HS-5 (cell line): ENCODE data around the gene STAG1.
"Not testable (repeated sequence)": the region's sequence is repeated elsewhere in the genome, so short reads cannot be mapped to it uniquely, and the experiment has no call there.

Experiments
- DNase-seq: peaks from one replicate; pipeline ENCODE4 v3.0.0-alpha.2; 2012; ENCODE audit warnings: low read depth

STAG1 gene

DNA sequence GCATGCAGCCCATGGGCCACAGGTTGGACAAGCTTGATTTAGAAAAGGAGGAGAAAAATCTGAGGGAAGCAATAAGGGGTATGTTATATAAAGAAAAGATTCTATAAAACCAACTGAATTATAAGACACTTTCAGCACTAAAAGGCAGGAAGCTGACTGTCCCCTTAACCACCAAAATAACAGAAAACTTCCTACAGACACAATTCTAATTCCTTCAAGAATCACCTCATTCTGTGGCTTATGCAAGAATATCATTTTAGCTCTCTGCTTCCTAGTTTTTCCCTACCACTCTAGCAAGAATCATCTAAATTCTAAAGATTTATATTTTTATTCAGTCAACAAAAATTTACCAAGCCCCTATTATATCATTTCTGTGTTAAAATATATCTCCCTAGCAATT lies 6.3 kb downstream of the STAG1 start:
- no peak for DNase-seq

DNA sequence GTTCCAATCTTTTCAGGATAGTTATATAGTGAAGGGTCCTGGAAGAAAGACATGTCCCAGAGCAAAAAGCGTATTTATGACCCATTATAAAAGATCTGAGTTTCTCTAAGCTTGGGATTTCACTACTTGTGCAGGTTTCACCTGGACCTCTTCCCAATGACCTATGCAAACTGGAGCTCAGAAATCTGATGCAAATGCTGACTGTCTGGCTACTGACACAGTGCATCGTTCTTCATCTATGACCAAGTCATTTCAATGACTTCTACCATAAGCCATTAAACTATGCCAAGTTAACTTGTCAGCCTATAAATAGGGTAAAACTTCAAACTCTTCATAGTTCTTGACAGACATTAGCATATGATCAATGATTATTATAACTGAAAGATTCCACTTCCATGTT lies 11.1 kb downstream of the STAG1 start:
- DNase-seq, result no peak

DNA sequence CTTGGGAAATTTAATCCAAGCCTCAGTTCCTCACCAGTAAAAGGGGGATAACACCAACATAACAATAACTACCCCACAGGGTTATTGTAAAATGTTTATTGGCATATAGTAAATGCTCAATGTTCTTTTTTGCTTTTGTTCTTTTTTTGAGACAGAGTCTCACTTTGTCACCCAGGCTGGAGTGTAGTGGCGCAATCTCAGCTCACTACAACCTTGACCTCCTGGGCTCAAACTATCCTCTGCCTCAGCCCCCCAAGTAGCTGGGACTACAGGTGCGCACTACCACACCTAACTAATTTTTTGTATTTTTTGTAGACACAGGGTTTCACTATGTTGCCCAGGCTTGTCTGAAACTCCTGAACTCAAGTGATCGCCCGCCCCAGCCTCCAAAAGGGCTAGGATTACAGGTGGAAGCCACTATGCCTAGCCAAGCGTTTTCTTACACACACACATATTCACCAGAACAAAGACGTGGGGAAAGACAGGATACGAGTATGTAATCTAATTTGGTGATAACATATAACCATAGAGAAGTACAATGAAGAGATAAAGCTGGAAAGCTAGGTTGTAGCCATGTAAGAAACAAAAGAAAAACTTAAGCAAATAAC lies 11.7 kb downstream of the STAG1 start:
- DNase-seq, result no peak

DNA sequence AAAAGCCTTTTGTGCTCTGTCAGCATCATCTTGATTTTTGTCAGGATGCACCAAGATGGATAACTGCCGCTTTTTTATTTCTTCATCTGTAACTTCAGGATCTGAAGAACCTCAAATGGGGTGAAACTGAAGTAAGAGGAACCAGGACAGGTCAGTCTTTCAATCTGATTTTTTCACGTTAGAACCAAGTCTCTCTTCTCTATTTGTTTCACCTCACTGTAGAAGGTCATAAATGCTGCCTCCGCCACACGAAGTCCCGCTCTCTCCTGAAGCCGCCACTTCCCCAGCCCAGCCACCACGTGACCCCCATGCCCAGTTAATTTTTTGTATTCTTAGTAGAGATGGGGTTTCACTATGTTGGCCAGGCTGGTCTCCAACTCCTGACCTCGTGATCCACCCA lies 15.2 kb downstream of the STAG1 start:
- DNase-seq, result not testable (repeated sequence)

DNA sequence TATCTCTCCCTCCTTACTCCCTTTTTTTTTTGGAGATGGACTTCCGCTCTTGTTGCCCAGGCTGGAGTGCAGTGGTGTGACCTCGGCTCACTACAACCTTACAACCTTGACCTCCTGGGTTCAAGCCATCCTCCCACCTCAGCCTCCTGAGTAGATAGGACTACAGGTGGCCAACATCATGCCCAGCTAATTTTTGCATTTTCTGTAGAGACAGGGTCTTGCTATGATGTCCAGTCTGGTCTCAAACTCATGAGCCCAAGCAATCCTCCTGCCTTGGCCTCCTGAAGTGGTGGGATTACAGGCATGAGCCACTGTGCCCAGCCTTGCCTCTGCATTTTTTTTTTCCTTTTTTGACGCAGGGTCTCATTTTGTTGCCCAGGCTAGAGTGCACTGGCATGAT lies 17.1 kb downstream of the STAG1 start:
- no peak for DNase-seq

DNA sequence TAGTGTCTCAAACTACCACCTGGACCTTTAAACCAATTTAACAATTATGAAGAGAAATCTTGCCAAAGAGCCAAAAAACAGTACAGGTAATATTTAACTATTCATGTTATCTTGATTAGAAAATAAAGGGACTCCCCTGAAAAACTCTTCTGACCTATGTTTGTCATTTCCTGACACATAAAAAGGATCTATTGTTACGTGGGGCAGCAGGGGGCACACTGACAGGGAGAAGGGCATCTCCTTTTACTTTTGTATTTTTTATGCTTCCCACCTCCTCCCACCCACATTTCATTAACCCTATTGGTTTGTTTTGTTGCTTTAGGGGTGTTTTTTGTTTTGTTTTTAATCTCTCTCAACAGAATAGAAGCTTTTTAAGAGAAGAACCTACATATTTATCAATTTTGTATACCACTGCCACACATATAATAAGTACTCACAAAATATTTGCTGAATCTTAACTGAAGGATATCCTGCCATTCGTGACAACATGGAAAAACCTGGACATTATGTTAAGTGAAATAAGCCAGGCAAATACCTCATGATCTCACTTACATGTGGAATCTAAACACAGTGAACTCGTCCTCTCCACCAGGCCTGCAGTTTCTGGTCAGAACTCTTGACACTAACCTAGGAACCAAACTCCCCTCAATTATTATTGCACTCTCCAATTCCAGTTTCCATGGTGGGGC lies 17.7 kb downstream of the STAG1 start:
- no peak for DNase-seq

DNA sequence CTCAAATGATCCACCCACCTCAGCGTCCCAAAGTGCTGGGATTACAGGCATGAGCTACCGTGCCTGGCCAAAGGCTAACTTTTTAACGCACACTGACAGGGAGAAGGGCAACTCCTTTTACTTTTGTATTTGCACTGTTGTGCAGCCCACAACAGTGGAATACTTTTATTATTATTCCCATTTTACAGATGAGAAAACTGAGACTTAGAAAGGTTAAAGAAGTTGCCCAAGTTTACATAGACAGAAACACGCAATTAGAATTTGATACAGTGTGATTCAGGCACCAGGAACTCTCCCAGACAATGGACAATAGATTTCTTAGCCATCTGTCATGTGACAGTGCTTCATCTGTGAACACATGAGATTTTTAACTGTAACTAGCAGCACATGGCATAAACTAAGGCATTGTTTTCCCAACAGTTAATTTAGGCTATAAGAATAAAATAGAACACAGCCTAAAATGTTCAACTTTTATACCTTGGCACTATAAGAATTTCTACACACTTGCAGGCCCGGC lies 18.8 kb downstream of the STAG1 start:
- DNase-seq, result no peak

DNA sequence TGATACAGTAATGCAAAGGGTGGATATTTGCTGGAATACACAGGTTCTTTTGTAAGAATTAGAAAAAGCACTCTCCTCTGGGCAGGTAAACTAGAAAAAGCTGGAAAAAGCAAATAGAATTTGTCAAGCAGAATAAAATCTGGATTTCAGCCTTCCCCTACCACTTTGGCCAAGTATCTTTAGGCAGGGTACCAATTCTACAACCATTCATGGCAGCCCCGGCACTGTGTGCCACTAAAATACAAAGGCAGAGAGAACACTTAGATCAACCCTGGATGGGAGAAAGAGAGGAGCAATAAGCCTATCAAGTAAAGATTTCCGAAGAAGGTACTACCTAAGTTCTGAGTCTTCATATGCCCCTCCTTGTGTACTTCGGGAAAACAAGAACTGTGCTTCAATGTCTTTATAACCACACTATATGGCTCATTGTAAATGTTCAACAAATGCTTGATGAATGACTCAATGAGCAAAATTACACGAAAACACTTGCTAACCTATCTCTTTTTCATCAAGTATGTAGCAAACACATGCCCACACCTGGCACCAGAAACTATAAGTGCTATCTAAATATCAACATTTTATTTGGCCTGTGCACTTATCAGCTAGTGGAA lies 20.8 kb downstream of the STAG1 start:
- DNase-seq, result no peak

DNA sequence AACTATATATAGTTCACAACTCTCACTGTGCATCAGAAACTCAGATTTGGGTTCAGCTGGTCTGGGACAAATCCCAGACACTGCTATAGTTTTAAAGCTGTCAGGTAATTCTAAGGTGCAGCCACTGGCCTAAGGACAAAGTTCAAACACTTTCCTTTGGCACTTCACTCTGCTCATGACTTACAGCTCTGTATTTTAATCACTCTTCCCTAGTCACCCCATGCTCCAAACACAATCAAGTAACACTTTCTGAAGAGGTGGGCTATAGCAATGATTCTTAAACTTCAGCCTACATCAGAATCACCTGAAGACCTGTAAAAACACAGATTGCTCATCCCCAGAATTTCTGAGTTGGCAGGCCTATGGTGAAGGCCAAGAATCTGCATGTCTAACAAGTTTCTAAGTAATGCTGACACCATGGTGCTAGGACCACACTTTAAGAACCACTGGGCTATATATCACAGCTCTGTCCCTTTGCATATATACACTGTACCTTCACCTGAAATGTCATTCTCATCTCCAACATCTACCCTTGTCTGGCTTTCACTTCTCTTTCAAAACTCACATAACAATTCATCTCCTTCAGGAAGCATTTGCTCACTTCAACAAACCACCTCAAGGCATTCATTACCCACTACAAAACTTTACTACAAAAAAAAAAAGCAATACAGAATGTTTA lies 21.4 kb downstream of the STAG1 start:
- no peak for DNase-seq

DNA sequence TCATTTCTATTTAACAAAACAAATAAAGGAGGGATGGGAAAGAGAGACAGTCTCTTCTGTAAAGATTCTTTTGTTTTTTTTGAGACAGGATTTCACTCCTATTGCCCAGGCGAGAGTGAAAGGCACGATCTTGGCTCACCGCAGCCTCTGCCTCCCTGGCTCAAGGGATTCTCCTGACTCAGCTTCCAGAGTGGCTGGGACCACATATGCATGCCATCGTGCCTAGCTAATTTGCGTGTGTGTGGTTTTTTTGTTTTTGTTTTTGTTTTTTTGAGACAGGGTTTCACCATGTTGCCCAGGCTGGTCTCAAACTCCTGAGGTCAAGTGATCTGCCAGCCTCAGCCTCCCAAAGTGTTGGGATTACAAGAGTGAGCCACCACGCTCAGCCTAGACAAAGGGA lies 23.3 kb downstream of the STAG1 start:
- DNase-seq, result no peak

DNA sequence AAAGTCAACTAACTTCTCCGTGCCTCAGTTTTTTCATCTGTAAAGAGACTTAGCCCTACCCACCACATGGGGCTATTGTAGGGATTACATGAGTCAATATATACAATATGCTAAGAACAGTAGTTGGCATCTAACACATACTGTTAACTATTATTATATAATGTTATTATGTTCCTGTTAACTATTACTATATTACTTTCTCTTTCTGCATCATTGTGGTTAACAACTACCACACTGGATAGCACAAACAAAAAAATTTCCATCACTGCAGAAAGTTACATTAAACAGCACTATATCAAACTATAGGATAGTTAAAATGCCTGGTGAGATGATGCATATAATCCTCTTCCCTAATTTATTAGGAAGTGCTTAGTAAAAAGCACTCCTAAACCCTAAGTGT lies 23.7 kb downstream of the STAG1 start:
- no peak for DNase-seq

DNA sequence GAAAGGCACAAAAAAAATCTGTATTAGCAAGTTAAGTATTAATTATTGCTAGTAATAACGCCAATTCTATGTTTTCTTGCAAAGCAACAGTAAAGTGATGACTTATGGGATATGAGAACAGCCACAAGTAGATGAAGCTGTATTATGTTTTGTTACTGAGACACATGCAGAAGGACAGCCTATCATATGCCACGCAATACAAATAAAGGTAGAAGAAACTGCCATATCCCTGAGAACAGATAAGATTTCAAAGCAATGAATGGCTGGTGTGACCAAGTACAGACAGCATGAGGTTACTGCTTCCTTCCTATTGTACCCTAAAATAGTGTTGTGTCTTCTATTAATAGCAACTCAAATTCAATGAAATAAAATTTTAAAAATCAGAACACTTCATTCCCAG lies 26.7 kb downstream of the STAG1 start:
- no peak for DNase-seq

DNA sequence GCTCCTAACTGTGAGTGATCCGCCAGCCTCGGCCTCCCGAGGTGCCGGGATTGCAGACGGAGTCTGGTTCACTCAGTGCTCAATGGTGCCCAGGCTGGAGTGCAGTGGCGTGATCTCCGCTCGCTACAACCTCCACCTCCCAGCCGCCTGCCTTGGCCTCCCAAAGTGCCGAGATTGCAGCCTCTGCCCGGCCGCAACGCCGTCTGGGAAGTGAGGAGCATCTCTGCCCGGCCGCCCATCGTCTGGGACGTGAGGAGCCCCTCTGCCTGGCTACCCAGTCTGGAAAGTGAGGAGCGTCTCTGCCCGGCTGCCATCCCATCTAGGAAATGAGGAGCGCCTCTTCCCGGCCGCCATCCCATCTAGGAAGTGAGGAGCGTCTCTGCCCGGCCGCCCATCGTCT lies 29.3 kb downstream of the STAG1 start:
- DNase-seq, result not testable (repeated sequence)

DNA sequence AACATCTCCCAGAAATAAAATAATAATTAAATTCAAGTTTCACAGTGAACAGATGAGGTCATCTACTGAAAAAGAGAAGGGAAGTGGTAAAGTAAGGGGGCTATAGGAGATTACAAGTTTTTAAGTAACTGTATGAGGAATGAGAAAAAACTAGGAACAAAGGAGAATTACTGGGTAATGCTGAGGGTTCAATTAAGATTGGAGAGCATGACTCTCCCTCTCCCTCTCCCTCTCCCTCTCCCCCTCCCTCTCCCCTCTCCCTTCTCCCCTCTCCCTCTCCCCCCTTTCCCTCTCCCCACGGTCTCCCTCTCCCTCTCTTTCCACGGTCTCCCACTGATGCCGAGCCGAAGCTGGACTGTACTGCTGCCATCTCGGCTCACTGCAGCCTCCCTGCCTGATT lies 29.8 kb downstream of the STAG1 start:
- not testable (repeated sequence) for DNase-seq

DNA sequence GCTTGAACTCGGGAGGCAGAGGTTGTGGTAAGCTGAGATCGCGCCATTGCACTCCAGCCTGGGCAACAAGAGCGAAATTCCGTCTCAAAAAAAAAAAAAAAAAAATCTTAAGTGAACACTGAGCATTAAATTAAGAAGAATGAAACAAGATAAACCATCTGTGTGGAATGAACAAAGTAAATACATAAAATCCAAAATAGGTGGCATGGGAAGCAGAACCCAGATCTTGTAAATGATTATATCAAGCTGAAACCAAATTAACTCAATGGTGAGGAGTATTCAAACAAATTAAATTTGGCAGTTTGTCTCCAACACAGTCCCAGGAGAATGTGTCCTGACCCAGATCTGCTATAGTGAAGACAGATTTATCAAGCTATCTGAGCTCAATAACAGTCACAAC lies 32.1 kb downstream of the STAG1 start:
- DNase-seq, result no peak

DNA sequence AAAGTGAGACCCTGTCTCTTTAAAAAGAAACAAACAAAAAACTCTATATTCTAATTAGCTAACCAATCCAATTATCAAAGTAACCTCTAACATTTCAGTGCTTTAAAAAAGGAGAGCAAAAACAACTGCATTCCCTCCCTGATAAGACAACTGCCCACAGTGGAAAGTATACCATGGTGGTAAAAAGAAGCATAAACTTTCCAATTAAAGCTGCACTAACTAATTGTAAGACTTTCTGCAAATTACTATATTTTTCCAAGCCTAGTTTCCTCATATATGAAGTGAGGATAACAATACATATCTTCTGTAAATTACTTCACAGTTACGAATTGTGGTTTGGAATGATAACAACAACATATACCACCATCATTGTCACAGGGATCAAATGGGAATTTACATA lies 35.5 kb downstream of the STAG1 start:
- no peak for DNase-seq

DNA sequence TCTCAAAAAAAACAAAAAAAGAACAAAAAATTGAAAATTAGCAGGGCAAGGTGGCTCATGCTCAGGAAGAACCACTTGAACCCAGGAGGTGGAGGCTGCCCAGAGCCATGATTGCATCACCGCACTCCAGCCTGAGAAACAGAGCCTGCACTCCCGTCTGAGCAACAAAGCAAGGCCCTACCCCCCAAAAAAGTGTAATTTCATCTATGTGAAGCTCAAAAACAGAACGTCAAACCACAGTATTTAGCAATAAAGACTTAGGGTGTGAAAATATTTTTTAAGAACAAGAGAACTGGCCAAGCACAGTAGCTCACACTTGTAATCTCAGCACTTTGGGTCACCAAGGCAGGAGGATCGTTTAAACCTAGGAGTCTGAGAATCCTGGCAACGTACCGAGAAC lies 38.2 kb downstream of the STAG1 start:
- no peak for DNase-seq

DNA sequence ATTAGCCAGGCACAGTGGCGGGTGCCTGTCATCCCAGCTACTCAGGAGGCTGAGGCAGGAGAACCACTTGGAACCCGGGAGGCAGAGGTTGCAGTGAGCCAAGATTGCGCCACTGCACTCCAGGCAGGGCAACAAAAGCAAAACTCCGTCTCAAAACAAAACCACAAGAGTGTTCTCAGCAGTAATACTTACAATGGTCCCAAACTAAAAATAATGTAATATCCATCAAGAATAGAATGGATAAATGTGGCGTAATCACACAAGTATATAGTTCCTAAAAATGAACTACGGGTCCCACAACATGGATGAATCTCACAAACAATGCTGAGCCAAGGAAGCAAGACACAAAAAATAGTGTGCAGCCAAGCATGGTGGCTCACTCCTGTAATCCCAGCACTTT lies 39.2 kb downstream of the STAG1 start:
- DNase-seq, result no peak

DNA sequence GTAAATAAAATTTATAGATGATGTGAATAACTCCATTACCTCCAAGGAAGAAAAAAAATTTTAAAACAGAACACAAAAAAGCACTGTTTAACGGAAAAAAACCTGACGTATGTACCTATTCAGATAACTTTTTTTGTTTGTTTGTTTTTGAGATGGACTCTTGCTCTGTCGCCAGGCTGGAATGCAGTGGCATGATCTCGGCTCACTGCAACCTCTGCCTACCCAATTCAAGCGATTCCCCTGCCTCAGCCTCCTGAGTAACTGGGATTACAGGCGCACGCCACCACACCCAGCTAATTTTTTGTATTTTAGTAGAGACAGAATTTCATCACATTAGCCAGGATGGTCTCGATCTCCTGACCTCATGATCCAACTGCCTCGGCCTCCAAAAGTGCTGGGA lies 40.3 kb downstream of the STAG1 start:
- not testable (repeated sequence) for DNase-seq

DNA sequence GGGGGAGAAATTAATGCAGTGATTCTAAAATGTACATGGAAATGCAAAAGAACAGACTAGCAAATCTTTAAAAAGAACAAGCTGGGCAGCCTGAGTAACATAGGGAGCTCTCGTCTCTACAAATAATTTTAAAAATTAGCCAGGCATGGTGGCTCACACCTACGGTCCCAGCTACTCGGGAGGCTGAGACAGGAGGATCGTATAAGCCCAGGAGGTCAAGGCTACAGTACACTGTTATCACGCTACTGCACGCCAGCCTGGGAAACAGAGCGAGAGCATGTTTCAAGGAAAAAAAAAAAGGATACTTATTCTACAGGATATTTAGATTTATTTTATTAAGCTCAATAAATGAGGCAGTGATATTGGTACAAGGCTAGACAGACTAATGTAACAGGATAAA lies 40.9 kb downstream of the STAG1 start:
- DNase-seq, result no peak

DNA sequence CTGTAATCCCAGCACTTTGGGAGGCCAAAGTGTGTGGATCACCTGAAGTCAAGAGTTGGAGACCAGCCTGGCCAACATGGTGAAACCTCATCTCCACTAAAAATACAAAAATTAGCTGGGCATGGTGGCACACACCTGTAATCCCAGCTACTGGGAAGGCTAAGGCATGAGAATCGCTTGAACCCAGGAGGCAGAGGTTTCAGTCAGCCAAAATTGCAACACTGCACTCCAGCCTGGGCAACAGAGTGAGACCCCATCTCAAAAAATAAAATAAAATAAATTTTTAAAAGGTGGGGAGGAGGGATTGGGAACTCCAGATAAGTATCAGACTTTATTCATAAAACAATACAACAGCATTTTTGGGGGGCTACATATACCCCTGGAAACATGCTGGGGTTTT lies 42.4 kb downstream of the STAG1 start:
- not testable (repeated sequence) for DNase-seq

DNA sequence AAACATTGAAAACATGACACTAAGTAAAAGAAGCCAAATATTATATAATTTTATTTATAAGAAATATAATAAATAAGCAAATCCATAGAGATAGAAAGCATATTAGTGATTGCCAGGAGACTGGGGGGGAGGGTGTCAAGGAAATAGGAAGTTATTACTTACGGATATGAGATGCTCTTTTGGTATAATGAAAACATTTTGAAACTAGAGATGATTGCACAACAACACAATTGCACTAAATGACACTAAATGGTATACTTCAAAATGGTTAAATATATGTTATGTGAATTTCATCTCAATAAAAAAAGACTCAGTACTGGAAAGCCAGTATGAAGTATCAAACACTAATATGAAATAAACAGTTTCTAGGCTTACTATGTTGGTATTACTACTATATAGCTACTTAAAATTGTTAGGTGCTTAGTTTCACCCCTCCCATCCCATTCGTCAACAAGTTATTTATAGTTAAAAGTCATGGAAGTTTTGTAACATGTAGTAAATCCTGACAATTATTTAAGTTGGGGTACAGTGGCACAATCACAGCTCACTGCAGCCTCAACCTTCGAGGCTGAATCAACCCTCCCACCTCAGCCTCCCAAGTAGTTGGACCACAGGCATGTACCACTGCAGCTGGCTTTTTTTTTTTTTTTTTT lies 43.7 kb downstream of the STAG1 start:
- no peak for DNase-seq
